ENCODE data around the gene CPSF3.

The CPSF3 gene

DNA sequence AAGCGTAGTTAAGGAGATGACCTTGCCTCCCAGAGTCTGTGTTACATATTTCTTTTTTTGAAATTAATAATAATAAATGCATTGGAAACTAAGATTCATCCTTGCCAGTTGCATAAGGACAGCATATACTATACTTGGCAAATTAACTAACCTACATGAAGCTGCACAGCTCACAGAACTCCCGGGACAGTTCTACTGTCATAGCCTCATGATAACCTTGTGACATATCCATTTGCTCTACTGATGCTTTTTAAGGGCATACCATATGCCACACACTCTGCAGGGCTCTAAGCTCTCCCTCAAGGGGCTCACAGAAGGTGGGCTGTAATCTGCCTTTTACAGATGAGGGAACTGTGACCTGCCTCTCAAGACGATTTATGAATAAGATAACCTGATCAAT, 3.9 kb upstream of the CPSF3 start:
- DNase-seq (ENCODE audit: low spot score) = no peak

DNA sequence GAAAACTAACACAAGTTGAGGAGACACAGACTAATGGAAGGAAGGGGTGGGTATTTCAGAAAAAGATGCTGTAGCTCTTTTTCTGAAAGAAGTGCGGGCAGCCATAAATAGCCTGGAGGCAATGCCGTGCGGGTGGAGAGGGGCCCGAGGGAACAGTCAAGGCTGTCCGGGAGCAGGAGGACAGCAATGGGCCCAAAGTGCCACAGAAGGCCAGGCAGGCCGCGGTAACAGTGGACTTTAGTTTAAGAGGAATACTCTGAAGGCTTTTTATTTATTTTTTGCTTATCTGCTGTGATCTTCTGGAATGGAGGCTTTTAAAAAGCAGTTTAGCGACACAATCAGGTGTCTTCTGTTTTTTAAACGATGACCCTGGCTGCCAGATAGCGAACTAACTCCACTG, 3.0 kb upstream of the CPSF3 start:
- no peak for DNase-seq (ENCODE audit: low spot score)

DNA sequence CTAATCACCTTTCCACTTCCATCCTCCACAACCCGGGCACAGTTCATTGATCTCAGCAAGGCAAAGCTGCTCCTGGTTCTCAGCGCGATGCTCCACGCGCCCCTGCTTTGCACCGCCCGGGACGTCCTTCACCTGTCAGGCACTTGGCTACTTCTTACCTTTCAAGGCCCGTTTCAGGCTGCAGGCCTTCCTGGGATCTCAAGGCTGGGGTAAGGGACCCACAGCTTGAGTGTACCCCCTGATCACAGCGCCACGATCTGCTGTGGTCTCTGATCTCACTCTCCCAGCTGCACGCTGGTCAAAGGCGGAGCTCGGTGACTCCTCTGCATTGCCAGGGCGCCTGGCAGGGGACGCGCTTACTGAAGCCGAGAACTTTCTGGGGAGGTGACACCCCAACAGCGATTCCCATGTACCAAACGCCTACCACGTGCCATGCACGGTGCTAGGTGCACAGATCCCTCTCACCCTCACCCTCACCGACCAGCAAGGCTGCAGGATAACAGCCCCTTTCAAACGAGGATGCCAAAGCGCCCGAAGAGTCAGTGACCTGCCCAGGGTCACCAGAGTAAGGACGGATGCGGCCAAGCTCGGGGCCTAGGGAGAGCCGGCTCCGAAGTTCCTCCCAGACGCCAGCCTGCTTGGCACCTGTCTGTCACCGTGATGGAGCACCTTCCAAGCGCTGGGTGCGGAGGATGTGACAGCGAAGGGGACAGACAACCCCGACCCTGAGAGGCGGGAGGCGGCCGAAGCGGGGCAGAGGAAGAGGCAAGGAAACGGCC, 944 bp upstream of the CPSF3 start:
- DNase-seq (ENCODE audit: low spot score) = peak; percentile 31

DNA sequence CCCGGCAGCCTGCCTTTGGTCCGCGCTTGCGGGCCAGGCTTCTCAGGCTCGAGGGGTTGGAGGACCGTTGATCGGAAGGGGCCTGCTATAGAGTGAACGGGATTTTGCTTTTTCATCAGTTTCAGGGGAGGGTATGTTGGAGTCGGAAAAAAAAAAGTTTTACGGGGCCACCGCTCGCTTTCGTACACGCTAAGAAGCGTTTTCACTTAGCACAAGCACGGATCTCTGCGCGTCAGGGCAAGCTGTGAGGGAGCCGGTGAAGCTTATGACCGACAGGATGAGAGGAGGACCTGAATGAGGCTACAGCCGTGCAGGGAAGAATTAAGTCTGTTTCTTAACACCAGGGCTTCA, 443 bp downstream of the CPSF3 start:
- DNase-seq (ENCODE audit: low spot score) = peak; percentile 26

DNA sequence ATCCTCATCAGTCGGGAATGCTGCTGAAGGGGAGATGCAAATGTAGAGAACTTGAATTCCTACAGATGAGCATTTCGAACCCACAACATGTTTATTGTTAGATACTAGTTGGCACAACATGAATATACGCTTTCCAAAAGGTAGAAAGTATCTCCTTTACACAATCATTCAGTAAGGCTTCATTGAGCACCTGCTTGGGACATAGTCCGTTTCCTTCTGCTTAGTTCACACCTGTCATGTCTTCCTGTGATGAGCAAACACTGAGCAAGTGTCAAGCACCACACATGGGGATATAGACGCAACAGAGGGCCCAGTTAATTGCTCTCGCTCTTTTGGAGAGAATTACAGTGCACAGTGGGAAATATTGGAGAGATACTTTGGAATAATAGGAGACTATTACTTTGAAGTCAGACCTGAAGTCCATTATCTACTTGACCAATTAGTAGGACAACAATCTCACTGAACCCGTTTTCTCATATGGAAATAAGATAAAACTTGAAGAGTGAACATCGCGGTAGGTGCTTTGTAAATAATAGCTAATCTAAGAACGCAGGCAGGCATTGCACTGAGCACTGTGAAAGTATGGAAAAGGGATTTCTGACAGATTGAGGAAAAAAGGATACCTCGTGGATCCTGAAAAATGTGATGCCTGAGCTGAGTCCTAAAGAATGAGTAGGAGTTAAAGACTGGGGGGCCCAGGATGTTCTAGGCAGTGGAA, 1.2 kb downstream of the CPSF3 start:
- DNase-seq (ENCODE audit: low spot score) = no peak

DNA sequence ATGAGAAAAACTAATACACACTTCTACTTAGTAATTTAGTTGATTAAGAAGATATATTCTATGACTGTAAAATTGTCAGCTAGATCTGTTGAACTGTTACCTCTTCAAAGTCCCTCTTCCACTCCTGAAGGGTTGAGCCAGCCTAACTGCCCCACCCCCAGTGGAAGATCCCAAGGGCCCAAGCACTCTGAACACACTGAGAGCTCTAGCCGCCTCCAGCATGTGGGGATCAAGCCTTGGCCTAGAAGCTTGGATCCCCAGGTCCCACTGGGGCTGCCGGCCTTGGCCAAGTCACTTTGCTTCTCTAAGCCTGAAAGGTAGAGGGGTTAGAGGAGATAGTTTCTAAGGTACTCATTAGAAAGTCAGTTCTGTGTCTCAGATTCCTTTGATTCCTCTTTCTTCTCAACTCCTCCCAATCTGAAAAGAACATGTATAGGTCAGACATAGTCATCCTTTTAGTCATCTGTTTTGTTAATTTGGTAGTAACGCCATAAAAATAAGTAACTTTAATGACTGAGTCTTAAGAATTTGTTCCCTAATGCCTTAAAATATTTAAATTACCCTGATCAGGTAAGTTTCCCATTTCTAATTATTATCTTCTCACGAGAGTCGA, 5.6 kb downstream of the CPSF3 start:
- no peak for DNase-seq (ENCODE audit: low spot score)

DNA sequence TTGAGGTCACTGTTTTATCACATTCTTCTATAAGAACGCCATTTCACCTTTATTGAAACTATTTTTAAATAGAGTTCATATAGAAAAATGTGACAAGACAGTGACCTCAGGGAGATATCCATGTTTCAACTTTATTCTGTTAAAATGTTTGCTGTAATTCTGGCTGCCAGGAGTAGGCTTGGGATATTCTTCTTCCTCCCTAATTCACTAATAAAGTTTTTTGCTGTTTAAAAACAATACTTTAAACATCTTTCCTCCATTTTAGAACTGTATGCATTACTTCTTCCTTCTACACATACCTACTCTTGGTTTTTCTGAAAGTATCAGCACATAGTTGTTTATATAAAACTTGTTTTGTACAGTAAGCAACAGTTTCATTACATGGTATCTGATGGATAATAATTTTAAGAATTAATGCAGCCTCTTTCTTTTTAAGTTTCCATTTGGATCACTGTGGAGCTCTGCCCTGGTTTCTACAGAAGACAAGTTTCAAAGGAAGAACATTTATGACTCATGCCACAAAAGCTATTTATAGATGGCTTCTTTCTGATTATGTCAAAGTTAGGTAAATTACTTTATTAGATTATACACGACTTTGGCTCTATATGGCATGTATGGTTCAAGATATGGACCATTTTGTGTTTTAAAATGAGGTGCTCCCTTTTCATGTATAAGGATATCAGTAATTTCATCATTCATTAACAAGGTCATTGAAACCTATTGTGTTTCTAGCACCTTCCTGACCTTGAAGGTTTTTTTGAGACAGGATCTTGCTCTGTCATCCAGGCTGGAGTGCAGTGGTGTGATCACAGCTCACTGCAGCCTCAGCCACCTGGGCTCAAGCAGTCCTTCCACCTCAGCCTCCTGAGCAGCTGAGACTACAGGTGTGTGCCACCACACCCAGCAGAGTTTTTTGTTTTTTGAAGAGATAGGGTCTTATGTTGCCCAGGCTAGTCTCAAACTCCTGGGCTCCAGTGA, 7.2 kb downstream of the CPSF3 start:
- peak; percentile 49 for DNase-seq (ENCODE audit: low spot score)

DNA sequence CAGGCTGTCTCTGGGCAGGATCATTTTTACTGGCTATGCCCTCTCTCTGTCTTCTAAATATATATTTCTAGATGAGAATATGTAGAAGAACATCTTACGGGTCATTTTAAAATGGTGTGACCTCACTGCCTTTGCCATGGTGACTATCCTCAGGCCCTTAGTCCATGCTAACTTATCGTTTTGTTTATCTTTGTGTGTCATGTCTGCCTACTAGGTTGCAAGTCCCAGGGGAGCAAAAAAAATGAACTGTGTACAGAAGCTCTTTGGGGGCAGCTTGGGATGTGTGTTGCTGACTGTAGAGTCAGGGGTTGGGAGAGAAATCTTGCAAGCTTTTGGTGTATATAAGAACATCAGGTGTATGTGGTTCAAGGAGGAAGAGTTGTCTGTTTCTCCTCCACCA, 11.0 kb downstream of the CPSF3 start:
- DNase-seq (ENCODE audit: low spot score) = no peak

DNA sequence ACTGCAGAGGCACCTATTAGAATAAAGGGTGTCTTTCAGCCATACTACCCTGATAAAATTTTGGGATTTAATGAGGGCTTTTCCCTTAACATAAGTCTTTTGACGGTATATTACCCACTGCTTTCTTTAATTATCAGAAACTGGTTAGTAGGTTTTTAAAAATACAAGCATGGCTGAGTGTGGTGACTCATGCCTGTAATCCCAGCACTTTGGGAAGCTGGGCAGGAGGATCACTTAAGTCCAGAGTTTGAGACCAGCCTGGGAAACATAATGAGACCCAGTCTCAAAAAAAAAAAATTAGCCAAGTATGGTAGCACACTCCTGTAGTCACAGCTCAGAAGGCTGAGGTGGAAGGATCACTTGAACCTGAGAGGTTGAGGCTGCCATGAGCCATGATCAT, 16.1 kb downstream of the CPSF3 start:
- DNase-seq (ENCODE audit: low spot score) = no peak

DNA sequence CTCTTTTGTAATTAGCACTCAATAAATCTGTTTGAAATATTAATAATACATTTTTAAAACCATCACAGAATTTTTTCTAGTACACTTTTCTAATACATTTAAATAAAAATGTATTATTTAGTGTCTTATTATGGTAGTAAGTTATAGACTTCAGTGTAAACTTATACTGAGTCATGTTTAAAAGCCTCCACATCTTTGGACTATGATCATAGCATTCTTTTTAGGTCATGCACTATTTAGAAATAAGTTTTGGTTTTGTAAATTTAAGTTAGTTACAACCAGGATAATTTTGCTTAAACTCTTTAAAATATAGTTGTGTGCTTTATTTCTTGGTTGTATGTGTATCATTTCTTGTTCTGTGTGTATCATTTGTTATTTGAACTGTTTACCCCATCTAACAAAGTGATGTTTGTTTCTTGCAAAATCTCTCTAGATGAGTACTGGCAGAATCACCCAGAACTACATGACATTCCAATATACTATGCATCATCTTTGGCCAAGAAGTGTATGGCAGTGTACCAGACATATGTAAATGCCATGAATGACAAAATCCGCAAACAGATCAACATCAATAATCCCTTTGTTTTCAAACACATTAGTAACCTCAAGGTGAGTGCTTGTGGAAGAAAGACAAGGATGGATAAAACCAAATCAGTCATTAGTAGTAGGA, 16.7 kb downstream of the CPSF3 start:
- no peak for DNase-seq (ENCODE audit: low spot score)

DNA sequence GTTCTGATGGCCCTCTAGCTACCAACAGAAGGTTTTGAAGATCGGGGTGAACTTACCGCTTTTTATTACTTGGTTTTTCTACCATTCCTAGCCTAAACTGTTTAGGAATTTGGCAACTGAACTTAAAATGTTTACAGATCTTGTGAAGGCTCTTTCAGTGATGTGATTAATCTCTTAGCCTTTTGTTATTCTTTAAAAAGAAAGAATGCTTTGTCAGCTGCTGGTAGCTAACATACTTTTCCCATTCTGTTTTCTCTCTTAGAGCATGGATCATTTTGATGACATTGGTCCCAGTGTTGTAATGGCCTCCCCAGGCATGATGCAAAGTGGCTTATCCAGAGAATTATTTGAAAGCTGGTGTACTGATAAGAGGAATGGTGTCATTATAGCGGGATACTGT, 18.1 kb downstream of the CPSF3 start:
- DNase-seq (ENCODE audit: low spot score) = no peak

DNA sequence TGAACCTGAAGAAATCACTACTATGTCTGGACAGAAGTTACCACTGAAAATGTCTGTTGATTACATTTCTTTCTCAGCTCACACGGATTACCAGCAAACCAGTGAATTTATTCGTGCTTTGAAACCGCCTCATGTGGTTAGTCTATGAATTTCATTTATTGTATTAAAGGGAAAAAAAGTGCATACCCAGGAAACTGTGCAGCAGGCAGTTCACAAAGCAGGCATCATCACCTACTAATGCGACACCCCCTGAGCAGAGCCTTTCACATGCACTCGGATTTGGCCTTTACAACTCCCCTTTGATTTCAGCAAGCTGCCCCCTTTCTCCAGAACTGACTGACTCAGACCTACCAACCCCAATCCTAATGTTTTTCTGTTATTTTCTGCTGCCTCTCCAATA, 20.1 kb downstream of the CPSF3 start:
- DNase-seq (ENCODE audit: low spot score) = no peak

DNA sequence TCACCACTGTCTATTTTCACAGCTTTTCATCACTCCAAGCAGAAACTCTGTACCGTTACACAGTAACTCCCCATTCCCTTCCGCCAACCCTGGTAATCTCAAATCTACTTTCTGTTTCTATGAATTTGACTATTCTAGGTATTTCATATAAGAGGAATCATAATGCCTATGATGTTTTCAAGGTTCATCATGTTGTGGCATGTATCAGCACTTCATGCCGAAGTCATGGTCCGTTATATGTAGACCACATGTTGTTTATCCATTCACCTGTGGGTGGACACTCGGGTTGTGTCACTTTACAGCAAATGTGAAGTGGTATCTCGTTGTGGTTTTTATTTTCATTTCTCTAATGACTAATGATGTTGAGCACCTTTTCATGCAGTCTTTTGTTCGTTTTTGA, 21.6 kb downstream of the CPSF3 start:
- no peak for DNase-seq (ENCODE audit: low spot score)

DNA sequence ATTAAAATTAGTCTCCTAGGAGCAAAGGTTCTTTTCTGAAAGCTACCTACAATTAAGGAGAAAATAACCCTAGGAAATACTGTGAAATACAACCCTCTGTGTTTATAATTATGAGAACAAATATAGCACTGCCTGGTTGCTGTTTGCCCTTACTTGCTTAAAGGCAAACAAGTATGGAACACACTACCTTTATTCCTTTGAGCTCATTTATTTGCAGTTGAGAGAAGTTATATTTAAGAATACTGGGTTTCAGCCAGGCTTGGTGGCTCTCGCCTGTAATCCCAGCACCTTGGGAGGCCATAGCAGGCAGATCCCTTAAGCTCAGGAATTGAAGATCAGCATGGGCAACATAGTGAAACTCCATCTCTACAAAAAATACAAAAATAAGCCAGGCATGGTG, 27.8 kb downstream of the CPSF3 start:
- DNase-seq (ENCODE audit: low spot score) = no peak

DNA sequence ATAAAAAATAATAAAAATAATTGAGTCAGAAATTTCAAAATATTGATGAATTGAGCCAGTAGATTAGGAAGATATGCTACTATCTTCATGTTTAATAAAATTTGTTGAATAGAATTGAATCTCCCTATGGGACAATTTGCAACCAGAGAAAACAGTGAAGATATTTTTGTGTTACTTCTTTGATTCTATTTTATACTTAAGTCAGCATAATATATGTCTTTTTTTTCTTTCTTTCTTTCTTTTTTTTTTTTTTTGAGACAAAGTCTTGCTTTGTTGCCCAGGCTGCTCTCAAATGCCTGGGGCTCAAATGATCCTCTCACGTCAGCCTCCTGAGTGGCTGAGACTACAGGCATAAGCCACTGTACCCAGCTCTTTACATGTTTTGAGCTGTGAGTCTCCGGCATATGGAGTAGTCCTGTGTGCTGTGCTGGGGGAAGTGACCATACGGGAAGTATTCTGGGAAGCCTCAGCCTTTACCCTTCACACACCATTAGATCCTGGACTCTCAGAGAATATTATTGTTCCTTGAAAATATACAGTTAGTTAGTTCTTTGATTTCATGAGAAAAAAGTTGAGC, 37.1 kb downstream of the CPSF3 start:
- no peak for DNase-seq (ENCODE audit: low spot score)

DNA sequence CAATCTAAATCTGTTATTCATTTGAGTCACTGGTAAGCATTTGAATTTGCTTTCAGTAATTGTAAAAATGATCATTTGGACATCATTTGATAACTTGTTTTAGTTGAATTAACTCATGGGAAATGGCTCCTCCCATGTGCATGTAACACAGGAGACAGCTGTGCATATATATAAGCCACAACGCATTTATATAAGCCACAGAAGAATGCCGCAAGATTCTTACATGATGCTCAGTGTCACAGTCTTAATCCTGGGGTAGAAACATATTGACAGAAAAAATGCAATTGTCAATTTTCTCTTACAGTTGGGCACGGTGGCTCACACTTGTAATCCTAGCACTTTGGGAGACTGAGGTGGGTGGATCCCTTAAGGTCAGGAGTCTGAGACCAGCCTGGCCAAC, 37.6 kb downstream of the CPSF3 start:
- no peak for DNase-seq (ENCODE audit: low spot score)

DNA sequence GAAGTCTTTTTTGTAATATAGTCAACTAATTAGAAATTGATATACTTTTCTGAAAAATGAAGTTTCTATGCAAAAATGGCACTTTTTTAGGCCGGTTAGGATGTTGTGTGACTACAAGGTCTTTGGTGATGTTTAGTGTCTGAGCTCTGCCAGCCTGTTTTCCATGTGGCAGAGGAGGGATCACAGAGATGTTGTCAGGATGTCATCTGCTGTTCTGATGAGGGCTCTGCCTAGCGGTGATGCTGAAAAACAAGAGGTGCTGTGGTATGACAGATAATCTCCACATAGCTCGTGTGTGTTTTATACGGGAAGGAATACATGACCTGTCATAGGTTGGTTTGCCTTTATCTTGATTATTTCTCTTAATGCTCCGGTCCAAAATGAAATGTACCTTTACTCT, 38.9 kb downstream of the CPSF3 start:
- no peak for DNase-seq (ENCODE audit: low spot score)

DNA sequence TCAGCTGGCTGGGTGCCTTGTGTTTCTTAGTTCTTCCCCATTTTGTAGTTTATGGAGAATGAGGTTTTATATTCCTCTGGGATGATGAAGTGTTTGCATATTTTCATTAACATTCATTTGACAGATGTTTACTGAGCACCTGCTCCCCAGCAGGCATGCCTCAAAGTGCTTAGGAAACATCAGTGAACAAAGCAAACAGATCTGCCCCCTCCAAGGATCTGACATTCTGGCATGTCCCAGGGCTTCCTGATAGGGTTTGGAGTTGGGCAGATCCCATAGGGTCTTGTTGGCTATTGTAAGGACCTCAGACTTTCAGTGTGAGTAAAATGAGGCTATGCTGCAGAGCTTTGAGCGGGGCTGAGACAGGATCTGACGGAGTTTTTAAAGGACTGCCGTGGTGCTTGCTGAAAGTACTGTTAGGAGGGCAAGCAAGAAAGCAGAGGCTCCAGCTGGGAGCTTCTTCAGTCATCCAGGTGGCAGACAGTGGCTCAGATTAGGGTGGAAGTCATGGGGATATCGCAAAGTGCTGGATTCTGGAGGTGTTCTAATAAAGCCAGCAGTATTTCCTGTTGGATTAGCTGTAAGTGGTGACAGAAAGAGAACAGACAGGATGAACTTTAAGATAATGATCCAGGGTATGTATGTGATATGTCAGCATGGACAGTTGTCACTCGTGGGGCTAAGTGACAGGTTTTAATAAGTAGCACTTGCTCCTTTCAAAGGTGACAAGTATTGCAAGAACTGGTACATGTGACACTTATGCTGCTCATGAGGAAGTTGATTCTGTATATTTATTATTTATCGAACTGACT, 39.6 kb downstream of the CPSF3 start:
- no peak for DNase-seq (ENCODE audit: low spot score)

DNA sequence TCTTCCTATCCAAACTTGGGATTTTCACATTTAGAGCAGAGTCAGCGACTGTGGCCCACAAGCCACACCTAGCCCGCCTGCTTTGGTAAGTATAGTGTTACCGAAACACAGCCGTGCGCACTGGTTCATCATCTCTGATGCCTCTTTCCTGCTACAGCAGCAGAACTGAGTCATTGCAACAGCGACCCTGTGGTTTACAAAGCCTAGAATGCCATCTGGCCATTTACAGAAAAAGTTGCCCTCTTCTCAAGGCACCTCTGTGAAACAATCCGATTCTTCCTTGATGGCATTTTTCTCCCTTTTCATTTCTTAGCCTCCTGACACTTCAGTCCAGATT, 40.2 kb downstream of the CPSF3 start:
- DNase-seq (ENCODE audit: low spot score) = no peak

DNA sequence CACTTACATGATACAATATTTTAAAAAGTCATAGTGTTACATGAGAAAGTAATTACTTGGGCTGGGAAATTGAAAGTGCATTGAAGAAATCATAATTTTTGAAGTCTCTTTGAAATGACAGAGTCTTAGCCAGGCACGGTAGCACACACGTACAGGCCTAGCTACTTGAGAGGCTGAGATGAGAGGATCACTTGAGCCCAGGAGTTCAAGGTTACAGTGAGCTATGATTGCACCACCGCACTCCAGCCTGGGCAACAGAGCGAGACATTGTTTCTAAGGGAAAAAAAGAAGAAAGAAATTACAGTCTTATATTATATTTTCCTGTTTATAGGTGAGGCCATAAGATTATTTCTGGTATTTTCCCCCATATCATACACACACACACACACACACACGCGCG, 41.7 kb downstream of the CPSF3 start:
- DNase-seq (ENCODE audit: low spot score) = no peak
